Heart right ventricle (tissue), 16 donors: ENCODE results near the gene SLC6A12. TPM values are rescaled to one million over a fixed set of nuclear protein-coding genes. Genes with fewer than 3 reads are reported as not detected.

Experiments
- ATAC-seq, 8 donors: fragments of 200-7000 bp; cut with Tn5 transposase; one replicate each; pipeline ENCODE4 v1.9.1; 2020; ENCODE audit warnings: mild to moderate bottlenecking in 8 of 8, moderate library complexity in 8 of 8, moderate number of reproducible peaks in 1 of 8
- DNase-seq, 2 donors: peaks; one replicate each; pipeline ENCODE4 v3.0.0-alpha.2; 2020
- H3K27ac ChIP-seq, 10 donors: fragments of 200-600 bp; sonication (generic) in 2 of 10; one replicate each; pipeline versions ENCODE4 v1.5.0 to v1.8.0; 2020 to 2022; ENCODE audit warnings: mild to moderate bottlenecking in 3 of 10
- H3K27me3 ChIP-seq, 7 donors: fragments of 200-600 bp; one replicate each; pipeline ENCODE4 v1.8.0; 2021 to 2022; ENCODE audit warnings: mild to moderate bottlenecking in 2 of 7
- H3K36me3 ChIP-seq, 9 donors: fragments of 200-600 bp; sonication (generic) in 1 of 9; one replicate each; pipeline versions ENCODE4 v1.5.0 to v1.8.0; 2020 to 2022; ENCODE audit warnings: mild to moderate bottlenecking in 2 of 9
- H3K4me1 ChIP-seq, 9 donors: fragments of 200-600 bp; sonication (generic) in 1 of 9; one replicate each; pipeline versions ENCODE4 v1.5.0 to v1.8.0; 2020 to 2022; ENCODE audit warnings: mild to moderate bottlenecking in 4 of 9
- H3K4me3 ChIP-seq, 10 donors: fragments of 200-600 bp; sonication (generic) in 2 of 10; one replicate each; pipeline versions ENCODE4 v1.5.0 to v1.8.0; 2020 to 2022; ENCODE audit warnings: mild to moderate bottlenecking in 7 of 10, moderate library complexity in 2 of 10
- H3K9me3 ChIP-seq, 11 donors: fragments of 200-600 bp in 10 of 11; sonication (generic) in 2 of 11; one replicate each; pipeline versions ENCODE4 v1.5.0 to v1.8.0; 2013 to 2022; ENCODE audit warnings: mild to moderate bottlenecking in 2 of 11, control low read depth in 1 of 11, moderate library complexity in 1 of 11
- CTCF ChIP-seq, 9 donors: fragments of 200-600 bp; sonication (generic) in 2 of 9; IDR thresholded peaks; one replicate each; pipeline versions ENCODE4 v1.5.0 to v1.8.0; 2021 to 2022; ENCODE audit warnings: antibody characterized with exemption in 9 of 9, mild to moderate bottlenecking in 5 of 9, moderate library complexity in 1 of 9
- WGBS, 2 donors: extraction: QIAGEN DNeasy Blood & Tissue Kit; methylation state at CpG; one replicate each; pipeline ENCODE4 v1.1.7; 2013; ENCODE audit warnings: inconsistent platforms in 1 of 2; 5-methylcytosine and 5-hydroxymethylcytosine counted together
- intact Hi-C, 10 donors: fragments of 100-400 bp; cut with DNase I; formaldehyde crosslinking; loops; one replicate each; pipeline versions ENCODE4 v1.11.1 to v1.14.2; 2022
- polyA plus RNA-seq, 2 donors: library from polyadenylated mRNA; stranded (reverse); fragments of 200-250 nt; gene quantifications; one replicate each; pipeline ENCODE4 v1.2.3, GENCODE V29; 2013
- total RNA-seq, 10 donors: library from RNA; stranded (reverse); fragmentation: NEBNext Ultra II Directional in 3 of 10; extraction: Animal tissue kit (Norgen Biotek cat#: 25700) in 3 of 10; gene quantifications; one replicate each; pipeline versions ENCODE4 v1.2.1 to v1.2.4, GENCODE V29; 2021 to 2023
- donor health status: Arrhythmogenic right ventricular cardiomyopathy.
- donor health status: ischemic (EF 13 %, LVEDD 7.1; RV severe dilation, severe dysfunction).
- donor health status: healthy with polysubstance abuse.
- donor health status: DM: no; HTN: yes; CAD: no.
- donor health status: DM: no; HTN: no; CAD: no.
- donor health status: ischemic (EF 25% LVEDD 6.9; RV normal size, moderate dysfunction).
- donor health status: ischemic (EF 25% LVEDD 5.7; RV mildly dilated, moderate dysfunction).
- donor health status: healthy.
- donor health status: DM: yes; HTN: yes; CAD: no.
- donor health status: Ischemic cardiomyopathy.
- donor health status: ischemic (EF 35%, LVEDD 5.7; RV mildly dilated, moderate dysfunction).
- donor health status: nonischemic (EF 11% LVEDD 7.7; RV severe dilation, severe dysfunction).
- donor health status: DM: yes; HTN: yes; CAD: no.
- donor health status: PGD.
- donor health status: ischemic (EF 29% LVEDD 5.4; RV normal size, mild dysfunction).
- donor health status: nonischemic (EF 23%, LVEDD 6.1; RV moderate dilation, normal function).

SLC6A12 gene
- total and polyA plus RNA-seq, 12 donors: 0.14 to 1.4 (median 0.74) TPM

- Histone ChIP-seq H3K36me3 (no peaks in the 10 kb centered on the region), H3K9me3 (no peaks in the 10 kb centered on the region), H3K4me1 (peaks cover 0 to 9% (median 0%) of the 10 kb centered on the region in 9 donors), H3K4me3 (no peak overlapping the region), H3K27me3 (no peaks in the 10 kb centered on the region), H3K27ac (no peak overlapping the region)
- intact Hi-C loops: no loop called here
- TF ChIP-seq CTCF (IDR thresholded peaks at IDR 0.05): no peak
- ATAC-seq: no peak
- 76 to 82% methylated on average over 11 of the region's 11 CpGs for WGBS, 2 donors
- no peak for DNase-seq
Observed at GRCh38 chr12:223841-224240, 9.9 kb upstream of the SLC6A12 start.

- intact Hi-C loops: no loop called here
- no peak for TF ChIP-seq CTCF (IDR thresholded peaks at IDR 0.05)
- ATAC-seq (no peak), DNase-seq (no peak)
- Histone ChIP-seq H3K4me3 (no peak overlapping the region), H3K4me1 (peaks cover 0 to 9% (median 0%) of the 10 kb centered on the region in 9 donors), H3K27me3 (no peaks in the 10 kb centered on the region), H3K36me3 (no peaks in the 10 kb centered on the region), H3K27ac (no peak overlapping the region), H3K9me3 (no peaks in the 10 kb centered on the region)
- WGBS, 2 donors: 83 to 85% methylated on average over 6 of the region's 6 CpGs
Observed at GRCh38 chr12:221736-222135, 7.8 kb upstream of the SLC6A12 start.

DNA sequence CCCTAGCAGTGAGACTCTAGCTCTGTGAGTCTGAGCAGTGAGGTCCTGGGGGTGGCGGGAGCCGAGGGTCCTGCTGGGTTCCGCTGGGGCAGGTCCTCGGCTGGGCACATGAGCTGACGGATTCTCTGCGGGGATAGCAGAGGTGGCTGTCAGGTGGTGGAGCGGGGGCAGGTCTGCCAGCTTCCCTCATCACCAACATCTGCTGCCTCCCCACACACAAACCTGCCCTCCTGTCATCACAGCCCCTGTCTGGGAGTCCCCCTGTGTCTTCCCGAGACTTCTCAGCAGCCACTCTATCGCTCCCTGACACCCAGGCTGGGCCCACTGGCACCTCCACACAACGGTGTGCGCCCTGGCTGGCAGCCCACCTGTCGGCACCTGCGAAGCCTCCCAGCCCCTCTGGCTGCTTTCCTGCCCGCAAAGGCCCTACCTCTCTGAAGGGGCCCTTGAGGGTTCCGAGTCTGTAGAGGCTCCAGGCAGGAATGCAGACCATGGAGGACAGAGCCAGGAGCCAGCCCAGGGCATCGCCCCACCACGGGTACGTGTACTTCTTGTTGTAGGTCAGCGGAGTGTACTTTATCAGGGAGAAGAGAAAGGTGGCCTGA, 7.1 kb upstream of the SLC6A12 start:
- ATAC-seq (no peak), DNase-seq (no peak)
- Histone ChIP-seq H3K4me1 (peaks cover 0 to 9% (median 0%) of the 10 kb centered on the region in 9 donors), H3K9me3 (no peaks in the 10 kb centered on the region), H3K4me3 (no peak overlapping the region), H3K36me3 (no peaks in the 10 kb centered on the region), H3K27ac (no peak overlapping the region), H3K27me3 (no peaks in the 10 kb centered on the region)
- no peak for TF ChIP-seq CTCF (IDR thresholded peaks at IDR 0.05)
- 80 to 89% methylated on average over 19 of the region's 19 CpGs for WGBS, 2 donors
- intact Hi-C loops: no loop called here

GRCh38 chr12:220491-220890, 6.5 kb upstream of the SLC6A12 start:
- no peak overlapping the region for H3K4me3 ChIP-seq
- TF ChIP-seq CTCF (IDR thresholded peaks at IDR 0.05): no peak
- peaks cover 0 to 9% (median 0%) of the 10 kb centered on the region in 9 donors for H3K4me1 ChIP-seq
- no peaks in the 10 kb centered on the region for H3K27me3 ChIP-seq
- ATAC-seq (no peak), DNase-seq (no peak)
- intact Hi-C loops: no loop called here
- H3K36me3 ChIP-seq: no peaks in the 10 kb centered on the region
- H3K27ac ChIP-seq: no peak overlapping the region
- H3K9me3 ChIP-seq: no peaks in the 10 kb centered on the region
- 71 to 72% methylated on average over 6 of the region's 6 CpGs for WGBS, 2 donors
